ENCODE measurements around the gene SNX14. TPM values are rescaled to one million over a fixed set of nuclear protein-coding genes. Genes with fewer than 3 reads are reported as not detected.

SNX14 gene
- total and polyA plus RNA-seq, 7 donors: 13.4 to 29.9 (median 17.5) TPM

- H3K36me3 ChIP-seq (ENCODE audit: insufficient read depth in 1 of 2, low read depth in 1 of 2): no peaks in the 10 kb centered on the region
- no peak for DNase-seq
- no peak overlapping the region for H3K4me3 ChIP-seq
- peak overlapping the region; percentile 41 for H3K27ac ChIP-seq
- intact Hi-C loops (cut with DNase I): no loop called here
- 64 to 78% (median 70%) methylated on average over 4 of the region's 4 CpGs for WGBS, 3 donors
- H3K27me3 ChIP-seq (ENCODE audit: insufficient read depth in 3 of 3, low read length in 2 of 3): peaks cover 0 to 6% (median 1%) of the 10 kb centered on the region in 3 donors
- no peaks in the 10 kb centered on the region for H3K4me1 ChIP-seq
- no peak for ATAC-seq
- no peak for TF ChIP-seq CTCF (IDR thresholded peaks at IDR 0.05)
- no peaks in the 10 kb centered on the region for H3K9me3 ChIP-seq
Measured at GRCh38 chr6:85460154-85460920, 133.3 kb downstream of the SNX14 start.

- WGBS, 3 donors: 33 to 46% (median 44%) methylated on average over 4 of the region's 4 CpGs
- DNase-seq (no peak), ATAC-seq (peak in 1 of 4 donors; percentile 36)
- Histone ChIP-seq H3K9me3 (no peaks in the 10 kb centered on the region), H3K4me3 (no peak overlapping the region), H3K27me3 (ENCODE audit: insufficient read depth in 3 of 3, low read length in 2 of 3) (peaks cover 0 to 6% (median 0%) of the 10 kb centered on the region in 3 donors), H3K36me3 (ENCODE audit: insufficient read depth in 1 of 2, low read depth in 1 of 2) (no peaks in the 10 kb centered on the region), H3K4me1 (no peaks in the 10 kb centered on the region), H3K27ac (peak overlapping the region; percentile 9)
- TF ChIP-seq CTCF (IDR thresholded peaks at IDR 0.05): no peak
- intact Hi-C loops (cut with DNase I): no loop called here
Measured at GRCh38 chr6:85459224-85459901, 134.3 kb downstream of the SNX14 start.

- TF ChIP-seq CTCF (IDR thresholded peaks at IDR 0.05): no peak
- peaks cover 0 to 6% (median 0%) of the 10 kb centered on the region in 3 donors for H3K27me3 ChIP-seq (ENCODE audit: insufficient read depth in 3 of 3, low read length in 2 of 3)
- 28 to 38% (median 30%) methylated on average over 3 of the region's 3 CpGs for WGBS, 3 donors
- H3K4me3 ChIP-seq: no peak overlapping the region
- no peak overlapping the region for H3K27ac ChIP-seq
- no peaks in the 10 kb centered on the region for H3K4me1 ChIP-seq
- H3K36me3 ChIP-seq (ENCODE audit: insufficient read depth in 1 of 2, low read depth in 1 of 2): no peaks in the 10 kb centered on the region
- H3K9me3 ChIP-seq: no peaks in the 10 kb centered on the region
- DNase-seq (no peak), ATAC-seq (no peak)
- intact Hi-C loops (cut with DNase I): no loop called here
Measured at GRCh38 chr6:85458782-85459181, 134.9 kb downstream of the SNX14 start.

GRCh38 chr6:85458184-85458583, 135.5 kb downstream of the SNX14 start:
- H3K4me1 ChIP-seq: no peaks in the 10 kb centered on the region
- WGBS, 3 donors: 50 to 70% (median 52%) methylated on average over 2 of the region's 2 CpGs
- intact Hi-C loops (cut with DNase I): no loop called here
- no peak for TF ChIP-seq CTCF (IDR thresholded peaks at IDR 0.05)
- no peak overlapping the region for H3K4me3 ChIP-seq
- H3K36me3 ChIP-seq (ENCODE audit: insufficient read depth in 1 of 2, low read depth in 1 of 2): no peaks in the 10 kb centered on the region
- no peak overlapping the region for H3K27ac ChIP-seq
- peaks cover 0 to 6% (median 0%) of the 10 kb centered on the region in 3 donors for H3K27me3 ChIP-seq (ENCODE audit: insufficient read depth in 3 of 3, low read length in 2 of 3)
- ATAC-seq (no peak), DNase-seq (no peak)
- H3K9me3 ChIP-seq: no peaks in the 10 kb centered on the region

Data from psoas muscle (tissue), 8 donors.